Mammary epithelial cell (primary cell): ENCODE measurements around the gene CD9.

Experiments
- CTCF ChIP-seq, 2 donors: IDR thresholded peaks in 1 of 2; conservative IDR thresholded peaks in 1 of 2; 2 replicates each; pipeline ENCODE4 v1.5.1; 2011 to 2012; ENCODE audit warnings: inconsistent platforms in 2 of 2, low read length in 2 of 2, mild to moderate bottlenecking in 2 of 2, control low read depth in 1 of 2, low read depth in 1 of 2; ENCODE audit not compliant: insufficient read depth in 1 of 2; ENCODE audit errors: extremely low read depth in 1 of 2
- EZH2 ChIP-seq: IDR thresholded peaks from 2 replicates; pipeline ENCODE4 v1.6.1; 2012; ENCODE audit warnings: low read length, inconsistent platforms, borderline replicate concordance

- TF ChIP-seq CTCF (conservative IDR thresholded peaks at IDR 0.05 in 1 of 2, IDR thresholded peaks at IDR 0.05 in 1 of 2; ENCODE audit: extremely low read depth in 1 of 2, insufficient read depth in 1 of 2, low read depth in 1 of 2, low read length in 2 of 2) = no peak
- no peak for TF ChIP-seq EZH2
Measured at GRCh38 chr12:6229224-6230218, 29.3 kb downstream of the CD9 start.
